GM10266 (cell line): ENCODE measurements around the gene ELAVL4.

Experiments
- DNase-seq: peaks from one replicate; pipeline ENCODE4 v3.0.0; 2012; ENCODE audit errors: extremely low spot score
- CTCF ChIP-seq: IDR thresholded peaks from 2 replicates; pipeline ENCODE4 v1.5.1; 2012; ENCODE audit warnings: mild to moderate bottlenecking, low read depth; ENCODE audit not compliant: control insufficient read depth, insufficient read depth; ENCODE audit errors: missing control alignments

ELAVL4 gene

GRCh38 chr1:50139339-50140181 is 30.8 kb downstream of the ELAVL4 start:
- no peak for TF ChIP-seq CTCF
- no peak for DNase-seq

- no peak for DNase-seq
- no peak for TF ChIP-seq CTCF
Measured at GRCh38 chr1:50140182-50140447, 31.4 kb downstream of the ELAVL4 start.

- TF ChIP-seq CTCF, result no peak
- DNase-seq, result no peak
Measured at GRCh38 chr1:50147191-50147850, 38.6 kb downstream of the ELAVL4 start.

GRCh38 chr1:50148142-50148923 is 39.6 kb downstream of the ELAVL4 start:
- TF ChIP-seq CTCF, result no peak
- no peak for DNase-seq

GRCh38 chr1:50152236-50152635 is 43.5 kb downstream of the ELAVL4 start:
- DNase-seq, result no peak
- TF ChIP-seq CTCF, result no peak

- no peak for TF ChIP-seq CTCF
- no peak for DNase-seq
Measured at GRCh38 chr1:50155541-50155940, 46.8 kb downstream of the ELAVL4 start.
